GM21619 (cell line): ENCODE data around the gene CSF3.

Experiments used
- ATAC-seq: cut with Tn5 transposase; IDR thresholded peaks from one replicate; pipeline ENCODE4 v1.9.1; 2021; ENCODE audit not compliant: unreplicated experiment

The CSF3 gene

GRCh38 chr17:40023590-40024292, 8.5 kb downstream of the CSF3 start:
- ATAC-seq: no peak

- ATAC-seq: no peak
Observed at GRCh38 chr17:40024901-40025300, 9.7 kb downstream of the CSF3 start.

GRCh38 chr17:40025559-40025958, 10.3 kb downstream of the CSF3 start:
- no peak for ATAC-seq

GRCh38 chr17:40025991-40026815, 11.0 kb downstream of the CSF3 start:
- no peak for ATAC-seq

- ATAC-seq: no peak
Observed at GRCh38 chr17:40026816-40027613, 11.8 kb downstream of the CSF3 start.

- ATAC-seq: no peak
Observed at GRCh38 chr17:40027614-40028012, 12.4 kb downstream of the CSF3 start.

GRCh38 chr17:40028595-40028994, 13.4 kb downstream of the CSF3 start:
- no peak for ATAC-seq

GRCh38 chr17:40031706-40032105, 16.5 kb downstream of the CSF3 start:
- ATAC-seq: no peak

- no peak for ATAC-seq
Observed at GRCh38 chr17:40032322-40033320, 17.4 kb downstream of the CSF3 start.

- ATAC-seq: no peak
Observed at GRCh38 chr17:40033339-40033738, 18.1 kb downstream of the CSF3 start.

- no peak for ATAC-seq
Observed at GRCh38 chr17:40034426-40035161, 19.4 kb downstream of the CSF3 start.

GRCh38 chr17:40035162-40035559, 19.9 kb downstream of the CSF3 start:
- no peak for ATAC-seq

GRCh38 chr17:40038882-40039513, 23.8 kb downstream of the CSF3 start:
- no peak for ATAC-seq

- ATAC-seq: no peak
Observed at GRCh38 chr17:40041196-40041595, 26.0 kb downstream of the CSF3 start.

GRCh38 chr17:40056379-40057015, 41.3 kb downstream of the CSF3 start:
- no peak for ATAC-seq

- ATAC-seq: no peak
Observed at GRCh38 chr17:40058186-40058784, 43.0 kb downstream of the CSF3 start.

GRCh38 chr17:40058865-40059264, 43.6 kb downstream of the CSF3 start:
- ATAC-seq: no peak

GRCh38 chr17:40059729-40060475, 44.7 kb downstream of the CSF3 start:
- ATAC-seq: no peak
